Measurements from ENCODE around the gene EMC8. TPM values are rescaled to one million over a fixed set of nuclear protein-coding genes. Genes with fewer than 3 reads are reported as not detected.

Gene EMC8
- total RNA-seq, 1 donor from 2014 or later, result 26.3 TPM

- Histone ChIP-seq H3K27me3 (ENCODE audit: control insufficient read depth, insufficient read depth, low read length) (no peaks in the 10 kb centered on the region), H3K4me3 (ENCODE audit: low read depth, low read length) (no peak overlapping the region), H3K36me3 (ENCODE audit: control insufficient read depth, insufficient read depth, low read length) (no peaks in the 10 kb centered on the region)
- FAIRE-seq (peak; percentile 64), DNase-seq (ENCODE audit: low read depth) (peak; percentile 91)
- no peak for TF ChIP-seq CTCF (IDR thresholded peaks at IDR 0.05; ENCODE audit: insufficient read depth, low read length, severe bottlenecking)
Observed at GRCh38 chr16:85767531-85767930, 31.8 kb downstream of the EMC8 start.

DNA sequence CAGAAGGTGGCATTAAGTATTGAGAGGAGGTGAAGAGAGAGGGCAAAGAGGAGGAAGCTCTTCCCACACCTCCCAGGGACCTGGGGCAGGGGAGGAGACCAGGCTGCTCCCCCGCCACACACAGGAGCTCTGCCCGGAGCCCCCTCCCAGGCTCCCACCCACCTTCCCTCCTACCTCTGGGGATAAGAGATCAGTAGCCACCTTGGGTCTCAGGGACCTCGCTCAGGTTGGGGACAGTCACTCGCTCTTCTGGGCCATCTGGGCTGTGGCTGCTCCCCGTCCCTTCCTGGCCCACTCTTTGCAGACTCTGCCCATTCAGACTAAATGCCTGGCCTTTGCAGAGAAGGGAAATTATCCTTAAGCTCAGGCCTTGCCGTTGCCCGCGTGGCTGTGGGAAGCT lies 33.6 kb downstream of the EMC8 start:
- Histone ChIP-seq H3K4me3 (ENCODE audit: low read depth, low read length) (no peak overlapping the region), H3K36me3 (ENCODE audit: control insufficient read depth, insufficient read depth, low read length) (no peaks in the 10 kb centered on the region), H3K27me3 (ENCODE audit: control insufficient read depth, insufficient read depth, low read length) (peaks cover 5% of the 10 kb centered on the region)
- FAIRE-seq (no peak), DNase-seq (ENCODE audit: low read depth) (no peak)
- no peak for TF ChIP-seq CTCF (IDR thresholded peaks at IDR 0.05; ENCODE audit: insufficient read depth, low read length, severe bottlenecking)

DNA sequence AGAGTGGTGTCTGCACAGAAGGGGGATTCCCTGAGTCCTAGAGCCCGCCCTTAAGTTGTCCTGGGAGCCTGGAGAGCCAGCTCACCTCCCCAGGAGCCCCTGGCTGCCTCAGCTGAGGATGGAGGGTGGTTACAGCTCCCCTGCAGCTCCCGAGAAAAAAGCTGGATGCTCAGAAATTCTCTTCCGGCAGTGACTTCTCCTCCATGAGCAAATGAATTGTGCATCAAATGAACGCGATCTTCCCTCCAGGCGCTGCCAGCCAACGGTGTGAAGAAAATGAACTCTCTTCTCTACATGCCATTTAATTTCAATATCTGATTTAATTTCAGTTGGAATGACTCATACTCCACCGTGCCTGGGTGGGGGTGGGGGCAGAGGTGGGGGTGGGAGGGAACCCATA lies 34.1 kb downstream of the EMC8 start:
- no peak overlapping the region for H3K4me3 ChIP-seq (ENCODE audit: low read depth, low read length)
- no peak for TF ChIP-seq CTCF (IDR thresholded peaks at IDR 0.05; ENCODE audit: insufficient read depth, low read length, severe bottlenecking)
- FAIRE-seq (no peak), DNase-seq (ENCODE audit: low read depth) (no peak)
- no peaks in the 10 kb centered on the region for H3K36me3 ChIP-seq (ENCODE audit: control insufficient read depth, insufficient read depth, low read length)
- peaks cover 5% of the 10 kb centered on the region for H3K27me3 ChIP-seq (ENCODE audit: control insufficient read depth, insufficient read depth, low read length)

DNA sequence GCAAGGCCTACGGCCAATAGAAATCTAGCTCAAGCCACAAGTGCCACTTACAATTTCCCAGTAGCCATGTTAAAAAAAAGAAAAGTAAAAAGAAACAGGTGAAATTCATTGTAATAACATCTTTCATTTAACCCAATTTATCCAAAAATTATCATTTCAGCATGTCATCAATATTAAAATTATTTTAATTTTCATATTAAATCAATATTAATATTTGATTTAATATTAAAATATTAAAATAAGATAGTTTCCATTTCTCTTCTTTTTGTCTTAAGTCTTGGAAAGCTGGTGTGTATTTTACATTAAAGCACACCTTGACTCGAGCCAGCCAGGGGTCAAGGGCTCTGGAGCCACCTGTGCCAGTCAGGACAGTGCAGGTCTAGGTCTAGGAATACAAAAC lies 35.7 kb downstream of the EMC8 start:
- FAIRE-seq (no peak), DNase-seq (ENCODE audit: low read depth) (no peak)
- Histone ChIP-seq H3K4me3 (ENCODE audit: low read depth, low read length) (no peak overlapping the region), H3K27me3 (ENCODE audit: control insufficient read depth, insufficient read depth, low read length) (peaks cover 5% of the 10 kb centered on the region), H3K36me3 (ENCODE audit: control insufficient read depth, insufficient read depth, low read length) (no peaks in the 10 kb centered on the region)
- TF ChIP-seq CTCF (IDR thresholded peaks at IDR 0.05; ENCODE audit: insufficient read depth, low read length, severe bottlenecking), result no peak

GRCh38 chr16:85762970-85763369 lies 36.4 kb downstream of the EMC8 start:
- FAIRE-seq (no peak), DNase-seq (ENCODE audit: low read depth) (no peak)
- peaks cover 5% of the 10 kb centered on the region for H3K27me3 ChIP-seq (ENCODE audit: control insufficient read depth, insufficient read depth, low read length)
- no peak overlapping the region for H3K4me3 ChIP-seq (ENCODE audit: low read depth, low read length)
- no peak for TF ChIP-seq CTCF (IDR thresholded peaks at IDR 0.05; ENCODE audit: insufficient read depth, low read length, severe bottlenecking)
- H3K36me3 ChIP-seq (ENCODE audit: control insufficient read depth, insufficient read depth, low read length), result no peaks in the 10 kb centered on the region

DNA sequence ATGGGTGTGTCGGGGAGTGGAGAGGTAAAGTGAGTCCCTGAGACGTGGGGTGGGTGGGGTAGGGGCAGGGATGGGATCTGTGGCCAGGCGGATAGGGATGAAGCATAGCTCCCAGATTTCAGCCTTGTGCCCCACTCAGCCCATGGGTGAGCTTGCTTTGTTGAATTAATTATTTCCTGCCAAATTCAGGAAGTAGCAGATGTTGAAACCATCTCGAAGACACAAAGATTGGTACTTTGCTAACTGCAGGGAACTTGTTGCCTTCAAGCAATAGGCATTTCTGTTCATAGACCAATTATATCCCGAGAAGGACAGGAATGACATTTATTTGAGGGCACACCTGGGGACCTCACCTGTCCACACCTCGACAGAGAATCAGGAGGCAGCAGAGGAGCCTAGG lies 37.5 kb downstream of the EMC8 start:
- TF ChIP-seq CTCF (IDR thresholded peaks at IDR 0.05; ENCODE audit: insufficient read depth, low read length, severe bottlenecking), result no peak
- DNase-seq (ENCODE audit: low read depth), result no peak
- H3K4me3 ChIP-seq (ENCODE audit: low read depth, low read length), result no peak overlapping the region
- no peaks in the 10 kb centered on the region for H3K36me3 ChIP-seq (ENCODE audit: control insufficient read depth, insufficient read depth, low read length)
- H3K27me3 ChIP-seq (ENCODE audit: control insufficient read depth, insufficient read depth, low read length), result peaks cover 5% of the 10 kb centered on the region
- FAIRE-seq, result no peak
